ENCODE results near the gene TREM1.

DNA sequence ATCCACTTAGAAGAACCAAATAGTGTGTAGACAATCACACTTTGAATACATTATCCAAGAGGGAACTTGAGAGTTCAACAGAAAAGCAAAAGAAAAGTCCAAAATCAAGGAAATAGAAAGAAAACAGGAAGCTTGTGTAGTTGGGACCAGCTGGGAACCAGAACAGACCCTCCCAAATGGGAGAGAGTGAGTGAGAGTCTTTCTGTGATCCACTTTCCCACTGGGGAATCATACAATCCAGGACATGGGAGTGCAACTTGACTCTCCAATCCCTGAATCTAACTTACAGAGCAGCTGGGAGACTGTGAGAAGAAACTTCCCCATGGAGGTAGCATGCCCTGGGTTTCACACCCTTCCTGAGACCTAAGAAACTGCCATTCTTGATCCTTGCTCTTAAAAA is 31.4 kb downstream of the TREM1 start:
- TF ChIP-seq, protein P1, sequence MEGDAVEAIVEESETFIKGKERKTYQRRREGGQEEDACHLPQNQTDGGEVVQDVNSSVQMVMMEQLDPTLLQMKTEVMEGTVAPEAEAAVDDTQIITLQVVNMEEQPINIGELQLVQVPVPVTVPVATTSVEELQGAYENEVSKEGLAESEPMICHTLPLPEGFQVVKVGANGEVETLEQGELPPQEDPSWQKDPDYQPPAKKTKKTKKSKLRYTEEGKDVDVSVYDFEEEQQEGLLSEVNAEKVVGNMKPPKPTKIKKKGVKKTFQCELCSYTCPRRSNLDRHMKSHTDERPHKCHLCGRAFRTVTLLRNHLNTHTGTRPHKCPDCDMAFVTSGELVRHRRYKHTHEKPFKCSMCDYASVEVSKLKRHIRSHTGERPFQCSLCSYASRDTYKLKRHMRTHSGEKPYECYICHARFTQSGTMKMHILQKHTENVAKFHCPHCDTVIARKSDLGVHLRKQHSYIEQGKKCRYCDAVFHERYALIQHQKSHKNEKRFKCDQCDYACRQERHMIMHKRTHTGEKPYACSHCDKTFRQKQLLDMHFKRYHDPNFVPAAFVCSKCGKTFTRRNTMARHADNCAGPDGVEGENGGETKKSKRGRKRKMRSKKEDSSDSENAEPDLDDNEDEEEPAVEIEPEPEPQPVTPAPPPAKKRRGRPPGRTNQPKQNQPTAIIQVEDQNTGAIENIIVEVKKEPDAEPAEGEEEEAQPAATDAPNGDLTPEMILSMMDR (IDR thresholded peaks at IDR 0.05; ENCODE audit: insufficient read depth, low read length), result no peak
- TF ChIP-seq, protein P2, sequence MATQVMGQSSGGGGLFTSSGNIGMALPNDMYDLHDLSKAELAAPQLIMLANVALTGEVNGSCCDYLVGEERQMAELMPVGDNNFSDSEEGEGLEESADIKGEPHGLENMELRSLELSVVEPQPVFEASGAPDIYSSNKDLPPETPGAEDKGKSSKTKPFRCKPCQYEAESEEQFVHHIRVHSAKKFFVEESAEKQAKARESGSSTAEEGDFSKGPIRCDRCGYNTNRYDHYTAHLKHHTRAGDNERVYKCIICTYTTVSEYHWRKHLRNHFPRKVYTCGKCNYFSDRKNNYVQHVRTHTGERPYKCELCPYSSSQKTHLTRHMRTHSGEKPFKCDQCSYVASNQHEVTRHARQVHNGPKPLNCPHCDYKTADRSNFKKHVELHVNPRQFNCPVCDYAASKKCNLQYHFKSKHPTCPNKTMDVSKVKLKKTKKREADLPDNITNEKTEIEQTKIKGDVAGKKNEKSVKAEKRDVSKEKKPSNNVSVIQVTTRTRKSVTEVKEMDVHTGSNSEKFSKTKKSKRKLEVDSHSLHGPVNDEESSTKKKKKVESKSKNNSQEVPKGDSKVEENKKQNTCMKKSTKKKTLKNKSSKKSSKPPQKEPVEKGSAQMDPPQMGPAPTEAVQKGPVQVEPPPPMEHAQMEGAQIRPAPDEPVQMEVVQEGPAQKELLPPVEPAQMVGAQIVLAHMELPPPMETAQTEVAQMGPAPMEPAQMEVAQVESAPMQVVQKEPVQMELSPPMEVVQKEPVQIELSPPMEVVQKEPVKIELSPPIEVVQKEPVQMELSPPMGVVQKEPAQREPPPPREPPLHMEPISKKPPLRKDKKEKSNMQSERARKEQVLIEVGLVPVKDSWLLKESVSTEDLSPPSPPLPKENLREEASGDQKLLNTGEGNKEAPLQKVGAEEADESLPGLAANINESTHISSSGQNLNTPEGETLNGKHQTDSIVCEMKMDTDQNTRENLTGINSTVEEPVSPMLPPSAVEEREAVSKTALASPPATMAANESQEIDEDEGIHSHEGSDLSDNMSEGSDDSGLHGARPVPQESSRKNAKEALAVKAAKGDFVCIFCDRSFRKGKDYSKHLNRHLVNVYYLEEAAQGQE (IDR thresholded peaks at IDR 0.05; ENCODE audit: insufficient replicate concordance, low read depth), result no peak
- no peak for TF ChIP-seq GABPA (IDR thresholded peaks at IDR 0.05; ENCODE audit: low read depth)

Data from HL-60 (cell line).